Thymus (tissue), 11 donors: Measurements from ENCODE around the gene RASA2. TPM values are rescaled to one million over a fixed set of nuclear protein-coding genes. Genes with fewer than 3 reads are reported as not detected.
"Not testable (repeated sequence)": the region's sequence is repeated elsewhere in the genome, so short reads cannot be mapped to it uniquely, and the experiment has no call there.

Experiments
- DNase-seq, 9 donors: peaks; one replicate each; pipeline ENCODE4 v3.0.0-alpha.2; 2013; ENCODE audit warnings: low spot score in 9 of 9, low read depth in 6 of 9, missing footprints in 1 of 9
- H3K27ac ChIP-seq, 2 donors: one replicate each; pipeline ENCODE4 v1.5.1; 2013; ENCODE audit warnings: control low read depth in 1 of 2, low read depth in 1 of 2, low read length in 1 of 2, mild to moderate bottlenecking in 1 of 2, moderate library complexity in 1 of 2
- H3K27me3 ChIP-seq, 2 donors: one replicate each; pipeline ENCODE4 v1.5.1; 2013; ENCODE audit warnings: low read length in 1 of 2; ENCODE audit not compliant: control insufficient read depth in 2 of 2, insufficient read depth in 1 of 2
- H3K36me3 ChIP-seq, 2 donors: one replicate each; pipeline ENCODE4 v1.5.1; 2013; ENCODE audit warnings: low read length in 1 of 2, mild to moderate bottlenecking in 1 of 2, moderate library complexity in 1 of 2; ENCODE audit not compliant: control insufficient read depth in 2 of 2, insufficient read depth in 2 of 2
- H3K4me1 ChIP-seq, 2 donors: one replicate each; pipeline ENCODE4 v1.5.1; 2013; ENCODE audit warnings: low read length in 2 of 2; ENCODE audit not compliant: control insufficient read depth in 2 of 2, insufficient read depth in 2 of 2
- H3K4me3 ChIP-seq, 2 donors: one replicate each; pipeline ENCODE4 v1.5.1; 2013; ENCODE audit warnings: low read length in 2 of 2, control low read depth in 1 of 2, mild to moderate bottlenecking in 1 of 2
- H3K9me3 ChIP-seq, 2 donors: one replicate each; pipeline ENCODE4 v1.5.1; 2013; ENCODE audit warnings: low read length in 1 of 2, mild to moderate bottlenecking in 1 of 2; ENCODE audit not compliant: control insufficient read depth in 2 of 2, insufficient read depth in 1 of 2
- WGBS: extraction: QIAGEN DNeasy Blood & Tissue Kit; methylation state at CpG from one replicate; pipeline ENCODE4 v1.1.7; 2013; 5-methylcytosine and 5-hydroxymethylcytosine counted together
- polyA plus RNA-seq: library from polyadenylated mRNA; stranded (reverse); fragments of 200-250 nt; gene quantifications from one replicate; pipeline ENCODE4 v1.2.3, GENCODE V29; 2013
- total RNA-seq: library from RNA; stranded (reverse); fragments of 120-200 nt; gene quantifications from one replicate; pipeline ENCODE4 v1.2.4, GENCODE V29; 2013
- donor health status: healthy.

RASA2 gene
- total and polyA plus RNA-seq, 2 donors, result 16.0 to 21.1 TPM

DNA sequence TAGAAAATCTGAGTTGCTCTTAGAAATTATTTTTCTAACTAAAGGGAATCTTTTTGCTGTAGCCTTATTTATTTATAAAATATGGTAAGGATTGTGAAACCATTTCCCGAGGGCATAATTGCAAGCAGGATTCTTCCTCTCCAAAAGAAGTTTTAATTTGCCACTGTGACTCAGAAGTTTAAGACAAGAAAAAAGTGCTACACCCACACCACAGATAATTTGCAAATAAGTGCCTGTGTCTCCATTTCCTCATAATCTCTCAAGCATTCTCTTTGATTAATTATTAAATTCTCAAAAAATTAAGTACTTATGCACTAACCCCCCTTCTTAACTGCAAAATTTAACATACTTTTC lies 43.6 kb downstream of the RASA2 start:
- H3K4me1 ChIP-seq, result peaks cover 0 to 2% of the 10 kb centered on the region in 2 donors
- H3K36me3 ChIP-seq, result peaks cover 1 to 12% of the 10 kb centered on the region in 2 donors
- no peak for DNase-seq
- H3K27ac ChIP-seq, result no peak overlapping the region
- no peaks in the 10 kb centered on the region for H3K9me3 ChIP-seq
- no peak overlapping the region for H3K4me3 ChIP-seq
- 23% methylated on average over 1 of the region's 1 CpG for WGBS
- H3K27me3 ChIP-seq, result no peaks in the 10 kb centered on the region

GRCh38 chr3:141532609-141533008 lies 45.8 kb downstream of the RASA2 start:
- Histone ChIP-seq H3K4me1 (peaks cover 0 to 2% of the 10 kb centered on the region in 2 donors), H3K36me3 (peaks cover 6 to 14% of the 10 kb centered on the region in 2 donors), H3K9me3 (peaks cover 3% of the 10 kb centered on the region in 2 donors), H3K27me3 (no peaks in the 10 kb centered on the region), H3K27ac (no peak overlapping the region), H3K4me3 (no peak overlapping the region)
- 100% methylated on average over 1 of the region's 1 CpG for WGBS
- DNase-seq, result no peak

DNA sequence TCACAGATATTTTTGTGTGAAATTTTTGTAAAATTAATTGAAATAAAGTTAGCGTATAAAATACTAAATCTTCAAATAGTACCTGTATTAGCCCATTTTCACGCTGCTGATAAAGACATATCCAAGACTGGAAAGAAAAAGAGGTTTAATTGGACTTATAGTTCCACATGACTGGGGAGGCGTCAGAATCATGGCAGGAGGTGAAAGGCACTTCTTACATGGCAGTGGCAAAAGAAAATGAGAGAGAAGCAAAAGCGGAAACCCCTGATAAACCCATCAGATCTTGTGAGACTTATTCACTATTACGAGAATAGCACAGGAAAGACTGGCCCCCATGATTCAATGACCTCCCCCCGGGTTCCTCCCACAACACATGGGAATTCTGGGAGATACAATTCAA lies 49.2 kb downstream of the RASA2 start:
- not testable (repeated sequence) for H3K27ac ChIP-seq, H3K4me1 ChIP-seq, H3K4me3 ChIP-seq, H3K27me3 ChIP-seq, H3K9me3 ChIP-seq, DNase-seq
- H3K36me3 ChIP-seq, result peaks cover 6 to 20% of the 10 kb centered on the region in 2 donors
- 99% methylated on average over 6 of the region's 6 CpGs for WGBS

DNA sequence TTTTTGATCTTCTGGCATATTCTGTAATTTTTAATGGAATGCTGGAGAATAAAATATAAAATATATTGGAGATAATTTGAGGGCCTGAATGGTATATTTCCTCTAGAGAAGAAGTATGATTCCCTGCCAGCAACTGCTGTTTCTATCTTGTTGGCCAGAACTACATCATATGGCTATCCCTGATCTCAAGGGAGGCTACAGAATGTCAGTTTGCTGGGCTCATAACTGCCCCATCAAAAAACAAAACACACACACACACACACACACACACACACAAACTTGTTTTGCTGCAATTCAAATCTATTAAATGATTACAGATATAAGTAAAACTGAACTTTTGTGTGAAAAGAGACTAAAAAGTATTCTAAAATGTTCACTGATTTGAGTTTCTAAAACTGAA lies 51.0 kb downstream of the RASA2 start:
- no peak for DNase-seq
- Histone ChIP-seq H3K27ac (no peak overlapping the region), H3K36me3 (peaks cover 9 to 27% of the 10 kb centered on the region in 2 donors)

DNA sequence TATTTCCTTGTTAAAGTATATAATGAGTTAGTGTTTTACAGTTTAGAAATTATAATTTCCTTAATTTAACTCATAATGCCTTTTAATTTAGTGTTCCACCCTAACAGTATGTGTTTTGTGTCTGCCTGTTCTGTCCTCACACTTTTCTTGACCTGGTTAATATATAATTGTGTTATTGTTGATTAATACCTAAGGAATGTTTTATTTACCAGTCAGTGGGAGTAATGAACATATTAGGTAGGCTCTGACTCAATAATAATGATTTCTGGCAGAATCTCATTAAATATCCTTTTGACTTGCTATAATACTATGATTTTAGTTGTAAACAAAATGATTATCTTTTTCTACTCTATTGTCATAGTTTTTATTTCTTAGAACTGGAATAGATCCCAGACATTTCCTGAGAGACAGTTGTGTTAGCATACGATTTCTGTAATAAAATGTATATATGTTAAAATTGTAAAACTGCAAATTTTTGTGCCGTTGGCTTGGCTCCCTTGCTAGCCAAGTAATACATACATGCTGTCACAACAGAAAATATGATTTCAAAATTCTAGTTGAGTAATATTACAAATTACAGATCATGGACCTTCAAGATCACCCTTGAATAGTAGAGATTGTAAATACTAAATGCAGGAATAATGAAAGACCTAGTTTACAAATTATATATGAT lies 51.9 kb downstream of the RASA2 start:
- no peak for DNase-seq
- no peak overlapping the region for H3K27ac ChIP-seq
- no peaks in the 10 kb centered on the region for H3K27me3 ChIP-seq
- H3K4me3 ChIP-seq, result no peak overlapping the region
- peaks cover 9 to 26% of the 10 kb centered on the region in 2 donors for H3K36me3 ChIP-seq
- H3K4me1 ChIP-seq, result no peaks in the 10 kb centered on the region
- H3K9me3 ChIP-seq, result peaks cover 3% of the 10 kb centered on the region in 2 donors
- 93% methylated on average over 2 of the region's 2 CpGs for WGBS

More for the DNA sequence above, 51.0 kb downstream of the RASA2 start:
- no peaks in the 10 kb centered on the region for H3K4me1 ChIP-seq
- no peaks in the 10 kb centered on the region for H3K27me3 ChIP-seq
- H3K4me3 ChIP-seq, result no peak overlapping the region
- peaks cover 3% of the 10 kb centered on the region in 2 donors for H3K9me3 ChIP-seq

DNA sequence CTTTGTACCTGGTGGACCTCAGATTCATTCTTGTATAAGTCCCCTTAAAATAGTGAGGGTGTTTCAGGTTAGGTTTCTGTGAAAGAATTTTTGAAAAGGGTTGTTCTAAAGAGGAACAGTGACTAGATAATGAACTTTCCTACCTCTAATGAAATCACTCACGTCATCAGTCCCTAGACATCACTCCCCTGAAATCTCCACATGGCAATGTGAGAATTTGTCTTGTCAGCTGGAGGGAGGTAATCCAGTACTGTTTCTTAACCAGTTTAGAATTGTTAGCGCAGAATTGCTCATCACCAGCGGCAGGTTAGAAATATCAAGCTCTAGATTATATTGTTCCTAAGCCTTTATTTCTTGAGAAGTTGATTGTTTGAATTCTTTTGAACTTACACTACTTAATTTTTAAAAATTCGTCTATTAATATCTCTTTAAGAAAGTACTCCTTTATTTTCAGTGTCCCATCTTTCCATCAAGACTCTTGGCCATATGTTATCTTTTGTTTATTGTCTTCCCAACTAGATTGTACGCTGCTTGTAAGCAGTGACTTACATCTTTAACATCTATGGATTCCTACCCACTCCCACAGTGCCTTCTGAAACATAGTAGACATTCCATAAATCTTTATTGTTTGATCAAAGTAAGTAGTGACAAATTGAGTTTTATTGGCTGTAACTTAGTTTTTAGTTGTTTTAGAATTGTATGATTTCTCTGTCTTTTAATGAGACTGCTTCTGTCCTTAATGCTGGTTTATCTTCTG lies 52.8 kb downstream of the RASA2 start:
- H3K4me3 ChIP-seq, result no peak overlapping the region
- no peaks in the 10 kb centered on the region for H3K4me1 ChIP-seq
- no peak overlapping the region for H3K27ac ChIP-seq
- H3K27me3 ChIP-seq, result no peaks in the 10 kb centered on the region
- WGBS, result 98% methylated on average over 5 of the region's 5 CpGs
- H3K36me3 ChIP-seq, result peaks cover 9 to 24% of the 10 kb centered on the region in 2 donors
- peaks cover 3% of the 10 kb centered on the region in 2 donors for H3K9me3 ChIP-seq
- DNase-seq, result no peak

DNA sequence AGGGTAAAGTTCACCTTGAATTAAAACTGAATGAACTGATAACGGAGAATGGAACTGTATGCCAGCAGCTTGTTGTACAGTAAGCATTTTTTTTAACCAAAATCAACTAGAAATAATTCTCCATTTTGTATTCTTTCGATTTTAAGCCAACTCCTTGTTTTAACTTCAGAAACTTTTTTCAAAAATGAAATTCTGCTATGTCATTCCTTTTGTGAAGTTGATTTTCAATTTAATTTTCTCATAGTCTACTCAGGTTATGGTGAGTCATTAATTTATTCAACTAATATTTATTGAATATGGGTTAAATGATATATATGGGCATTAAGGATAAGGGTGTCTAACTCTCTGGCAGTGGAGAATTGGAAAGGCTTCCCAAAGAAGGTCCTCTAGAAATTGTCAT lies 53.7 kb downstream of the RASA2 start:
- H3K36me3 ChIP-seq, result peaks cover 7 to 25% of the 10 kb centered on the region in 2 donors
- H3K4me3 ChIP-seq, result no peak overlapping the region
- H3K27me3 ChIP-seq, result no peaks in the 10 kb centered on the region
- H3K4me1 ChIP-seq, result no peaks in the 10 kb centered on the region
- no peak overlapping the region for H3K27ac ChIP-seq
- DNase-seq, result no peak
- peaks cover 2% of the 10 kb centered on the region in 2 donors for H3K9me3 ChIP-seq
- WGBS, result 96% methylated on average over 2 of the region's 2 CpGs

- Histone ChIP-seq H3K9me3 (no peaks in the 10 kb centered on the region), H3K27me3 (no peaks in the 10 kb centered on the region), H3K4me3 (no peak overlapping the region), H3K4me1 (no peaks in the 10 kb centered on the region), H3K36me3 (peaks cover 4 to 29% of the 10 kb centered on the region in 2 donors), H3K27ac (no peak overlapping the region)
- WGBS, result 95% methylated on average over 2 of the region's 2 CpGs
- DNase-seq, result no peak
Measured at GRCh38 chr3:141542202-141542969, 55.6 kb downstream of the RASA2 start.

DNA sequence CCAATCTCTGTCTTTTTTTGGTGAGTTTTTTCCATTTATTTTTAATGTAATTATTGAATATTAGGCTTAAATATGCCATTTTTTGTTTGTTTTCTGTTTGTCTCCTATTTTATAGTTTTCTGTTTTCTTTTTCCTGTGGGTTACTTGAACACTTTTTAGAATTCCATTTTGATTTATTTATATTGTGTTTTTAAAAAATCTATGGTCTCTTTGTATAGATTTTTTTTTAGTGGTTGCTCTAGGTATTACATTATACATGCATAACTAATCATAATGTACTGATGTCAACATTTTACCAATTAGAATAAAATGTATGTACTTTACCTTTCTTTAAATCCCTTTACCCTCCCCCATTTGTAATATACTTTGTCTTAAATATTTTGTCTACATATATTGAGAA lies 56.2 kb downstream of the RASA2 start:
- Histone ChIP-seq H3K27ac (no peak overlapping the region), H3K4me3 (no peak overlapping the region), H3K36me3 (peaks cover 4 to 26% of the 10 kb centered on the region in 2 donors), H3K9me3 (no peaks in the 10 kb centered on the region), H3K4me1 (no peaks in the 10 kb centered on the region), H3K27me3 (no peaks in the 10 kb centered on the region)
- no peak for DNase-seq
